Measurements from ENCODE around the gene BMP8A.

Gene BMP8A

GRCh38 chr1:39488012-39488545 lies 3.4 kb upstream of the BMP8A start:
- no peak overlapping the region for H3K23ac ChIP-seq (ENCODE audit: low read length in 2 of 2)
- H2AFZ ChIP-seq (ENCODE audit: low read depth, low read length) = no peak overlapping the region
- H3K4me1 ChIP-seq (ENCODE audit: control insufficient read depth, insufficient read depth, low read depth, low read length) = peaks cover 22% of the 10 kb centered on the region
- H2BK120ac ChIP-seq (ENCODE audit: low read depth, low read length) = no peak overlapping the region
- no peak overlapping the region for H2BK15ac ChIP-seq (ENCODE audit: low read depth, poor library complexity, severe bottlenecking)
- H3K18ac ChIP-seq (ENCODE audit: low read depth in 1 of 2, low read length in 2 of 2) = no peak overlapping the region
- WGBS = 100% methylated on average over 5 of the region's 5 CpGs
- H4K8ac ChIP-seq (ENCODE audit: low read length) = no peak overlapping the region
- H2AK5ac ChIP-seq (ENCODE audit: low read length, severe bottlenecking) = no peak overlapping the region
- no peak overlapping the region for H3K9ac ChIP-seq (ENCODE audit: low read length)
- H3K4ac ChIP-seq (ENCODE audit: low read depth in 1 of 2, low read length in 2 of 2) = no peak overlapping the region
- H3K4me2 ChIP-seq (ENCODE audit: low read length, poor library complexity, severe bottlenecking) = no peak overlapping the region
- H2BK5ac ChIP-seq (ENCODE audit: low read depth, low read length, poor library complexity, severe bottlenecking) = no peak overlapping the region
- no peak overlapping the region for H4K91ac ChIP-seq (ENCODE audit: low read length)
- no peak overlapping the region for H3K27ac ChIP-seq (ENCODE audit: low read length, poor library complexity, severe bottlenecking)
- no peak overlapping the region for H2BK12ac ChIP-seq (ENCODE audit: low read length in 2 of 2)
- no peak for DNase-seq
- peaks cover 29 to 46% of the 10 kb centered on the region in 2 experiments for H3K36me3 ChIP-seq (ENCODE audit: control insufficient read depth in 1 of 2, insufficient read depth in 2 of 2, low read depth in 1 of 2, low read length in 2 of 2)
- no peak overlapping the region for H3K4me3 ChIP-seq (ENCODE audit: insufficient read depth in 1 of 2, low read depth in 1 of 2, low read length in 2 of 2)
- H3K79me1 ChIP-seq (replicated peaks; ENCODE audit: low read length, poor library complexity, severe bottlenecking) = peaks cover 10% of the 10 kb centered on the region
- H3K27me3 ChIP-seq (ENCODE audit: control insufficient read depth in 1 of 2, insufficient read depth in 1 of 2, low read length in 2 of 2) = peaks cover 8 to 24% of the 10 kb centered on the region in 2 experiments
- no peaks in the 10 kb centered on the region for H3K9me3 ChIP-seq (ENCODE audit: control insufficient read depth, low read length)
- H3K14ac ChIP-seq (ENCODE audit: low read length in 2 of 2) = no peak overlapping the region

- Histone ChIP-seq H3K4ac (ENCODE audit: low read depth in 1 of 2, low read length in 2 of 2) (no peak overlapping the region), H3K4me2 (ENCODE audit: low read length, poor library complexity, severe bottlenecking) (no peak overlapping the region), H3K4me3 (ENCODE audit: insufficient read depth in 1 of 2, low read depth in 1 of 2, low read length in 2 of 2) (no peak overlapping the region), H4K8ac (ENCODE audit: low read length) (no peak overlapping the region), H3K36me3 (ENCODE audit: control insufficient read depth in 1 of 2, insufficient read depth in 2 of 2, low read depth in 1 of 2, low read length in 2 of 2) (peaks cover 25 to 39% of the 10 kb centered on the region in 2 experiments), H3K79me1 (replicated peaks; ENCODE audit: low read length, poor library complexity, severe bottlenecking) (peaks cover 5% of the 10 kb centered on the region), H3K4me1 (ENCODE audit: control insufficient read depth, insufficient read depth, low read depth, low read length) (peaks cover 21% of the 10 kb centered on the region), H3K9ac (ENCODE audit: low read length) (no peak overlapping the region), H3K27ac (ENCODE audit: low read length, poor library complexity, severe bottlenecking) (no peak overlapping the region), H3K23ac (ENCODE audit: low read length in 2 of 2) (no peak overlapping the region), H3K18ac (ENCODE audit: low read depth in 1 of 2, low read length in 2 of 2) (no peak overlapping the region), H2BK15ac (ENCODE audit: low read depth, poor library complexity, severe bottlenecking) (no peak overlapping the region), H2BK120ac (ENCODE audit: low read depth, low read length) (no peak overlapping the region), H2AK5ac (ENCODE audit: low read length, severe bottlenecking) (no peak overlapping the region), H3K14ac (ENCODE audit: low read length in 2 of 2) (no peak overlapping the region), H3K9me3 (ENCODE audit: control insufficient read depth, low read length) (no peaks in the 10 kb centered on the region), H2BK5ac (ENCODE audit: low read depth, low read length, poor library complexity, severe bottlenecking) (no peak overlapping the region), H2BK12ac (ENCODE audit: low read length in 2 of 2) (no peak overlapping the region), H2AFZ (ENCODE audit: low read depth, low read length) (no peak overlapping the region), H3K27me3 (ENCODE audit: control insufficient read depth in 1 of 2, insufficient read depth in 1 of 2, low read length in 2 of 2) (peaks cover 16 to 29% of the 10 kb centered on the region in 2 experiments), H4K91ac (ENCODE audit: low read length) (no peak overlapping the region)
- WGBS = 85% methylated on average over 3 of the region's 7 CpGs
- no peak for DNase-seq
These were observed 2.5 kb upstream of the BMP8A start for GRCh38 chr1:39488793-39489566.

GRCh38 chr1:39489567-39490239 lies 1.7 kb upstream of the BMP8A start:
- H2BK12ac ChIP-seq (ENCODE audit: low read length in 2 of 2) = no peak overlapping the region
- no peak overlapping the region for H3K18ac ChIP-seq (ENCODE audit: low read depth in 1 of 2, low read length in 2 of 2)

GRCh38 chr1:39490596-39491145 lies 765 bp upstream of the BMP8A start:
- Histone ChIP-seq H2BK12ac (ENCODE audit: low read length in 2 of 2) (no peak overlapping the region), H3K27me3 (ENCODE audit: control insufficient read depth in 1 of 2, insufficient read depth in 1 of 2, low read length in 2 of 2) (peaks cover 16 to 29% of the 10 kb centered on the region in 2 experiments), H3K36me3 (ENCODE audit: control insufficient read depth in 1 of 2, insufficient read depth in 2 of 2, low read depth in 1 of 2, low read length in 2 of 2) (peaks cover 12 to 24% of the 10 kb centered on the region in 2 experiments), H2BK5ac (ENCODE audit: low read depth, low read length, poor library complexity, severe bottlenecking) (no peak overlapping the region), H4K8ac (ENCODE audit: low read length) (no peak overlapping the region), H3K79me1 (replicated peaks; ENCODE audit: low read length, poor library complexity, severe bottlenecking) (no peaks in the 10 kb centered on the region), H4K91ac (ENCODE audit: low read length) (no peak overlapping the region), H2AFZ (ENCODE audit: low read depth, low read length) (no peak overlapping the region), H3K9ac (ENCODE audit: low read length) (no peak overlapping the region), H3K9me3 (ENCODE audit: control insufficient read depth, low read length) (no peaks in the 10 kb centered on the region), H3K4ac (ENCODE audit: low read depth in 1 of 2, low read length in 2 of 2) (no peak overlapping the region), H3K4me2 (ENCODE audit: low read length, poor library complexity, severe bottlenecking) (peak overlapping the region; percentile 91), H3K4me3 (ENCODE audit: insufficient read depth in 1 of 2, low read depth in 1 of 2, low read length in 2 of 2) (peak overlapping the region; percentile 29 to 54), H3K27ac (ENCODE audit: low read length, poor library complexity, severe bottlenecking) (no peak overlapping the region), H3K4me1 (ENCODE audit: control insufficient read depth, insufficient read depth, low read depth, low read length) (peaks cover 21% of the 10 kb centered on the region), H3K14ac (ENCODE audit: low read length in 2 of 2) (peak overlapping the region in 1 of 2 experiments; percentile 28), H2BK15ac (ENCODE audit: low read depth, poor library complexity, severe bottlenecking) (no peak overlapping the region), H2AK5ac (ENCODE audit: low read length, severe bottlenecking) (no peak overlapping the region), H3K23ac (ENCODE audit: low read length in 2 of 2) (no peak overlapping the region), H2BK120ac (ENCODE audit: low read depth, low read length) (no peak overlapping the region), H3K18ac (ENCODE audit: low read depth in 1 of 2, low read length in 2 of 2) (no peak overlapping the region)
- 16% methylated on average over 23 of the region's 32 CpGs for WGBS
- no peak for DNase-seq

More at GRCh38 chr1:39489567-39490239, 1.7 kb upstream of the BMP8A start:
- H3K23ac ChIP-seq (ENCODE audit: low read length in 2 of 2) = no peak overlapping the region
- H3K4me1 ChIP-seq (ENCODE audit: control insufficient read depth, insufficient read depth, low read depth, low read length) = peaks cover 21% of the 10 kb centered on the region
- no peak overlapping the region for H3K27ac ChIP-seq (ENCODE audit: low read length, poor library complexity, severe bottlenecking)
- WGBS = 90% methylated on average over 13 of the region's 13 CpGs
- H2AK5ac ChIP-seq (ENCODE audit: low read length, severe bottlenecking) = no peak overlapping the region
- no peak overlapping the region for H2BK120ac ChIP-seq (ENCODE audit: low read depth, low read length)
- H3K14ac ChIP-seq (ENCODE audit: low read length in 2 of 2) = no peak overlapping the region
- H3K27me3 ChIP-seq (ENCODE audit: control insufficient read depth in 1 of 2, insufficient read depth in 1 of 2, low read length in 2 of 2) = peaks cover 16 to 29% of the 10 kb centered on the region in 2 experiments
- no peak overlapping the region for H3K4me2 ChIP-seq (ENCODE audit: low read length, poor library complexity, severe bottlenecking)
- H4K8ac ChIP-seq (ENCODE audit: low read length) = no peak overlapping the region
- H3K36me3 ChIP-seq (ENCODE audit: control insufficient read depth in 1 of 2, insufficient read depth in 2 of 2, low read depth in 1 of 2, low read length in 2 of 2) = peaks cover 22 to 34% of the 10 kb centered on the region in 2 experiments
- no peaks in the 10 kb centered on the region for H3K9me3 ChIP-seq (ENCODE audit: control insufficient read depth, low read length)
- no peak overlapping the region for H3K4ac ChIP-seq (ENCODE audit: low read depth in 1 of 2, low read length in 2 of 2)
- no peak overlapping the region for H4K91ac ChIP-seq (ENCODE audit: low read length)
- no peak overlapping the region for H2BK15ac ChIP-seq (ENCODE audit: low read depth, poor library complexity, severe bottlenecking)
- DNase-seq = no peak
- H3K9ac ChIP-seq (ENCODE audit: low read length) = no peak overlapping the region
- H3K79me1 ChIP-seq (replicated peaks; ENCODE audit: low read length, poor library complexity, severe bottlenecking) = peaks cover 4% of the 10 kb centered on the region
- H2BK5ac ChIP-seq (ENCODE audit: low read depth, low read length, poor library complexity, severe bottlenecking) = no peak overlapping the region
- no peak overlapping the region for H2AFZ ChIP-seq (ENCODE audit: low read depth, low read length)
- H3K4me3 ChIP-seq (ENCODE audit: insufficient read depth in 1 of 2, low read depth in 1 of 2, low read length in 2 of 2) = no peak overlapping the region
